Measurements from ENCODE around the gene YTHDF1.

GRCh38 chr20:63239431-63239830, 23.5 kb upstream of the YTHDF1 start:
- TF ChIP-seq YY1 (IDR thresholded peaks at IDR 0.05; ENCODE audit: insufficient read depth, insufficient read length) (no peak), ZNF274 (IDR thresholded peaks at IDR 0.05; ENCODE audit: low read depth, low read length) (no peak), SUZ12 (IDR thresholded peaks at IDR 0.05; ENCODE audit: extremely low read depth, insufficient read depth, insufficient read length) (no peak)

All from NT2/D1 (cell line).